ENCODE data around the gene FAF1. TPM values are rescaled to one million over a fixed set of nuclear protein-coding genes. Genes with fewer than 3 reads are reported as not detected.

The FAF1 gene
- total and polyA plus RNA-seq, 2 experiments from 2014 or later = 7.2 to 49.1 TPM

DNA sequence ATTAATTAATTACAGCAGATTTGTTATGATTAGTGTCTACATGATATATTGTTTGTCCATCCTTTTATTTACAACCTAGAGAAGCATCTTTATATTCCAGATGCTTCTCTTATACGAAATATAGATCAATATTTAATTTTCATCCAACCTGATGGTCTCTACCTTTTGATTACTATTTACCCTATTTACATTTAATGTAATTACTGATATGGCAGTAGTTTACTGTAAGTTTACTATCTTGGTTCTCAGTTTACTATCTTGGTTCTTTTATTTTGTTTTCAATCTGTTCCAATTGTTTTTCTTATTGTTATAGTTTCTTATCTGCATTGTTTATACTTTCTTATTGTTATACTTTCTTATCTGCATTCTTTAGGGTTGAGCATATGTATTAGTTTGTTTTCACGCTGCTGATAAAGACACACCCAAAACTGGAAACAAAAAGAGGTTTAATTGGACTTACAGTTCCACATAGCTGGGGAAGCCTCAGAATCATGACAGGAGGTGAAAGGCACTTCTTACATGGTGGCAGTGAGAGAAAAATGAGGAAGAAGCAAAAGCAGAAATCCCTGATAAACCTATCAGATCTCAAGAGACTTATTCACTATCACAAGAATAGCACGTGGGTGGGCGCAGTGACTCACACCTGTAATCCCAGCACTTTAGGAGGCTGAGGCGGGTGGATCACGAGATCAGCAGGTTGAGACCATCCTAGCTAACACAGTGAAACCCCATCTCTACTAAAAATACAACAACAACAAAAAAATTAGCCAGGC, 28.9 kb downstream of the FAF1 start:
- no peaks in the 10 kb centered on the region for H3K4me1 ChIP-seq (ENCODE audit: insufficient read depth)
- no peak overlapping the region for H2AFZ ChIP-seq
- H3K79me2 ChIP-seq (ENCODE audit: insufficient read depth) = peaks cover 88% of the 10 kb centered on the region
- no peak overlapping the region for H3K4me3 ChIP-seq
- no peaks in the 10 kb centered on the region for H3K9me2 ChIP-seq (ENCODE audit: insufficient read depth)
- no peaks in the 10 kb centered on the region for H3K36me3 ChIP-seq (ENCODE audit: low read depth)
- H3K9ac ChIP-seq = no peak overlapping the region
- H3K27ac ChIP-seq = no peak overlapping the region
- in situ Hi-C loops (cut with MboI) = no loop called here
- TF ChIP-seq EZH2phosphoT487 (IDR thresholded peaks at IDR 0.05; ENCODE audit: insufficient read depth, low read depth) (no peak), EZH2 (IDR thresholded peaks at IDR 0.05; ENCODE audit: insufficient read depth, poor library complexity, severe bottlenecking) (no peak)
- H3F3A ChIP-seq (ENCODE audit: insufficient read depth) = no peaks in the 10 kb centered on the region; the same call in 1 of the 2 replicates
- DNase-seq = no peak
- no peaks in the 10 kb centered on the region for H4K20me1 ChIP-seq (ENCODE audit: insufficient read depth)
- H3K9me3 ChIP-seq (ENCODE audit: low read depth) = no peaks in the 10 kb centered on the region
- WGBS, 2 experiments (ENCODE audit: low coverage in 1 of 2, low lambda C conversion rate in 2 of 2, missing lambda C conversion rate in 2 of 2) = 94 to 99% methylated on average over 6 of the region's 6 CpGs
- H3K4me2 ChIP-seq (ENCODE audit: unreplicated experiment) = no peak overlapping the region
- no peaks in the 10 kb centered on the region for H3K27me3 ChIP-seq (replicated peaks; ENCODE audit: insufficient read depth)

GRCh38 chr1:50930193-50930592, 29.9 kb downstream of the FAF1 start:
- Histone ChIP-seq H4K20me1 (ENCODE audit: insufficient read depth) (no peaks in the 10 kb centered on the region), H3K79me2 (ENCODE audit: insufficient read depth) (peaks cover 88% of the 10 kb centered on the region), H3K27me3 (replicated peaks; ENCODE audit: insufficient read depth) (no peaks in the 10 kb centered on the region), H3K4me1 (ENCODE audit: insufficient read depth) (no peaks in the 10 kb centered on the region), H2AFZ (no peak overlapping the region), H3K4me2 (ENCODE audit: unreplicated experiment) (no peak overlapping the region), H3K9me2 (ENCODE audit: insufficient read depth) (no peaks in the 10 kb centered on the region), H3K36me3 (ENCODE audit: low read depth) (no peaks in the 10 kb centered on the region), H3K9ac (no peak overlapping the region), H3K4me3 (no peak overlapping the region), H3K9me3 (ENCODE audit: low read depth) (no peaks in the 10 kb centered on the region), H3K27ac (no peak overlapping the region), H3F3A (ENCODE audit: insufficient read depth) (no peaks in the 10 kb centered on the region; the same call in 1 of the 2 replicates)
- no peak for DNase-seq
- no peak for TF ChIP-seq EZH2 (IDR thresholded peaks at IDR 0.05; ENCODE audit: insufficient read depth, poor library complexity, severe bottlenecking)
- no peak for TF ChIP-seq EZH2phosphoT487 (IDR thresholded peaks at IDR 0.05; ENCODE audit: insufficient read depth, low read depth)
- in situ Hi-C loops (cut with MboI) = no loop called here

- H3K4me2 ChIP-seq (ENCODE audit: unreplicated experiment) = no peak overlapping the region
These were observed 30.6 kb downstream of the FAF1 start for GRCh38 chr1:50929376-50929958.

GRCh38 chr1:50923564-50923963, 36.5 kb downstream of the FAF1 start:
- Histone ChIP-seq H3K9me3 (ENCODE audit: low read depth) (no peaks in the 10 kb centered on the region), H4K20me1 (ENCODE audit: insufficient read depth) (no peaks in the 10 kb centered on the region), H3F3A (ENCODE audit: insufficient read depth) (no peaks in the 10 kb centered on the region), H3K27ac (no peak overlapping the region), H3K4me2 (ENCODE audit: unreplicated experiment) (no peak overlapping the region), H3K36me3 (ENCODE audit: low read depth) (no peaks in the 10 kb centered on the region), H3K27me3 (replicated peaks; ENCODE audit: insufficient read depth) (no peaks in the 10 kb centered on the region), H3K79me2 (ENCODE audit: insufficient read depth) (peaks cover 94% of the 10 kb centered on the region), H3K9ac (no peak overlapping the region), H3K4me1 (ENCODE audit: insufficient read depth) (no peaks in the 10 kb centered on the region), H3K4me3 (no peak overlapping the region), H3K9me2 (ENCODE audit: insufficient read depth) (no peaks in the 10 kb centered on the region), H2AFZ (no peak overlapping the region)
- DNase-seq = no peak
- WGBS, 2 experiments (ENCODE audit: low coverage in 1 of 2, low lambda C conversion rate in 2 of 2, missing lambda C conversion rate in 2 of 2) = 94% methylated on average over 1 of the region's 1 CpG
- in situ Hi-C loops (cut with MboI) = no loop called here
- no peak for TF ChIP-seq EZH2 (IDR thresholded peaks at IDR 0.05; ENCODE audit: insufficient read depth, poor library complexity, severe bottlenecking)
- TF ChIP-seq EZH2phosphoT487 (IDR thresholded peaks at IDR 0.05; ENCODE audit: insufficient read depth, low read depth) = no peak

More at GRCh38 chr1:50929376-50929958, 30.6 kb downstream of the FAF1 start:
- in situ Hi-C loops (cut with MboI) = no loop called here
- no peaks in the 10 kb centered on the region for H3K4me1 ChIP-seq (ENCODE audit: insufficient read depth)
- no peak overlapping the region for H3K27ac ChIP-seq
- no peaks in the 10 kb centered on the region for H3K9me3 ChIP-seq (ENCODE audit: low read depth)
- 2 to 5% methylated on average over 2 of the region's 2 CpGs for WGBS, 2 experiments (ENCODE audit: low coverage in 1 of 2, low lambda C conversion rate in 2 of 2, missing lambda C conversion rate in 2 of 2)
- TF ChIP-seq EZH2 (IDR thresholded peaks at IDR 0.05; ENCODE audit: insufficient read depth, poor library complexity, severe bottlenecking) (no peak), EZH2phosphoT487 (IDR thresholded peaks at IDR 0.05; ENCODE audit: insufficient read depth, low read depth) (no peak)
- no peaks in the 10 kb centered on the region for H4K20me1 ChIP-seq (ENCODE audit: insufficient read depth)
- H3K9ac ChIP-seq = no peak overlapping the region
- no peak overlapping the region for H3K4me3 ChIP-seq
- peaks cover 88% of the 10 kb centered on the region for H3K79me2 ChIP-seq (ENCODE audit: insufficient read depth)
- no peak overlapping the region for H2AFZ ChIP-seq
- no peaks in the 10 kb centered on the region for H3K36me3 ChIP-seq (ENCODE audit: low read depth)
- H3F3A ChIP-seq (ENCODE audit: insufficient read depth) = no peaks in the 10 kb centered on the region; the same call in 1 of the 2 replicates
- no peaks in the 10 kb centered on the region for H3K27me3 ChIP-seq (replicated peaks; ENCODE audit: insufficient read depth)
- H3K9me2 ChIP-seq (ENCODE audit: insufficient read depth) = no peaks in the 10 kb centered on the region
- DNase-seq = peak; percentile 68

Data from GM23248 (cell line).